H1 (cell line): ENCODE data around the gene PPP1R1C. TPM values are rescaled to one million over a fixed set of nuclear protein-coding genes. Genes with fewer than 3 reads are reported as not detected.

Experiments
- CEBPB ChIP-seq: IDR thresholded peaks from 2 replicates; pipeline ENCODE4 v1.6.1; 2012; ENCODE audit warnings: low read depth, low read length
- GTF2F1 ChIP-seq: IDR thresholded peaks from 2 replicates; pipeline ENCODE4 v1.6.1; 2012; ENCODE audit warnings: low read depth, low read length, improper control_type of control experiment, borderline replicate concordance
- PHF8 ChIP-seq: fragments of 200-600 bp; sonication (generic); conservative IDR thresholded peaks from 2 replicates; pipeline ENCODE4 v1.7.1; 2012; ENCODE audit warnings: low read depth, mild to moderate bottlenecking, inconsistent platforms, low read length, moderate library complexity
- polyA plus RNA-seq, 7 experiments: library from polyadenylated mRNA; depleted of rRNA in 3 of 7; stranded (reverse) in 5 of 7; unstranded in 2 of 7; fragments of >200 nt in 5 of 7; fragments of 200-250 nt in 2 of 7; gene quantifications; 1 replicate in 5 of 7; 2 replicates in 1 of 7; 4 replicates in 1 of 7; pipeline versions ENCODE4 v1.2.1 to v1.2.3, GENCODE V29; 2011 to 2013; ENCODE audit warnings: missing spikeins in 2 of 7, mixed read lengths in 2 of 7
- total RNA-seq: library from RNA; stranded (reverse); fragmentation: NEBNext Ultra II Directional; extraction: Animal tissue kit (Norgen Biotek cat#: 25700); gene quantifications from 2 replicates; pipeline ENCODE4 v1.2.1, GENCODE V29; 2021

The PPP1R1C gene
- total and polyA plus RNA-seq, 2 of the 8 experiments (the other 6 are each of a cell fraction or from before 2014, with no cell fraction given) = 1.3 to 5.3 TPM

DNA sequence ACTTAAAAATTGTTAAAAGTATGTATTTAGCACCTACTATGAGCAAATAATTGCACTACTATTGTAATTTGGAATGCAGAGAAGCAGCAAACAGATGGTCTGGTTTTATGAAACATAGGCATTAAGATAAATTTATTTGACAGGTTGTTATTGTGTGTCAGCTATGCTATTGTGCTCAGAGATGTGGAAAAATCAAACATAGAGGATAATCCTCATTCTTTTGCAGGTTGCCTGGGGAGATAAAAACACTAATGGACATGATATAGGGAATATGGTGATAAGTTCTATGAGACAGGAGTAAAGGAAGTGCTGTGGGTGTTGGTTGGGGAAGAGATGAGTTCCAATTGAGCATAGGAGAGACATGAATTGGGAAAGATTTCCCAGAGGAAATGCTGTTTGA lies 71.3 kb downstream of the PPP1R1C start (continued):
- TF ChIP-seq PHF8 (no peak), GTF2F1 (no peak), CEBPB (no peak)
- TF ChIP-seq, all 59 proteins: peak for 0
